Measurements from ENCODE around the gene CUX1. TPM values are rescaled to one million over a fixed set of nuclear protein-coding genes. Genes with fewer than 3 reads are reported as not detected.
A peak's percentile ranks its signal among the peaks of the same experiment; 100 is the strongest.
"Not testable (repeated sequence)": the region's sequence is repeated elsewhere in the genome, so short reads cannot be mapped to it uniquely, and the experiment has no call there.

CUX1 gene
- total RNA-seq, 1 experiment from 2014 or later = 34.9 TPM

GRCh38 chr7:101865455-101865854, 48.0 kb downstream of the CUX1 start:
- no peak for DNase-seq (ENCODE audit: extremely low read depth, low read depth)

- no peak for DNase-seq (ENCODE audit: extremely low read depth, low read depth)
Measured at GRCh38 chr7:101866328-101866727, 48.9 kb downstream of the CUX1 start.

DNA sequence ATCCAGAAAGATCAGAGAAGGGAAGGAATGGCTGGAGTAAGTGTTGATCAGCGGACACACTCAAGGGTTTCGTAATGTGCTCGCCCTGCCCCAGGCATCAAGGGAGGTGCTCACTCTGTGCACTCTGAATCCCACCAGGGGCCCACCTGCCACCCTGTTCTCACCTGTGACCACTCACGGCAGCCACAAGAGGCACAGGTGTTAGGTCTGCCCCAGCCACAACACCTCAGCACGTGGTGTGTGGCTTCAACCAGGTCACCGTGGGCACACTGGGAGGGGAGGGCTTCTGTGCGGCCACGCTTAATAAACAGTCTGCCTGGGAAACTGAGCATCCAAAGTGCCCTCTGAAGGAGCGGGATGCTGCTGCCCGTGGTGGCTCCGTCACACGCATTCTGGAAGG, 49.8 kb downstream of the CUX1 start:
- DNase-seq (ENCODE audit: extremely low read depth, low read depth) = no peak

- not testable (repeated sequence) for DNase-seq (ENCODE audit: extremely low read depth, low read depth)
Measured at GRCh38 chr7:101867681-101868080, 50.3 kb downstream of the CUX1 start.

DNA sequence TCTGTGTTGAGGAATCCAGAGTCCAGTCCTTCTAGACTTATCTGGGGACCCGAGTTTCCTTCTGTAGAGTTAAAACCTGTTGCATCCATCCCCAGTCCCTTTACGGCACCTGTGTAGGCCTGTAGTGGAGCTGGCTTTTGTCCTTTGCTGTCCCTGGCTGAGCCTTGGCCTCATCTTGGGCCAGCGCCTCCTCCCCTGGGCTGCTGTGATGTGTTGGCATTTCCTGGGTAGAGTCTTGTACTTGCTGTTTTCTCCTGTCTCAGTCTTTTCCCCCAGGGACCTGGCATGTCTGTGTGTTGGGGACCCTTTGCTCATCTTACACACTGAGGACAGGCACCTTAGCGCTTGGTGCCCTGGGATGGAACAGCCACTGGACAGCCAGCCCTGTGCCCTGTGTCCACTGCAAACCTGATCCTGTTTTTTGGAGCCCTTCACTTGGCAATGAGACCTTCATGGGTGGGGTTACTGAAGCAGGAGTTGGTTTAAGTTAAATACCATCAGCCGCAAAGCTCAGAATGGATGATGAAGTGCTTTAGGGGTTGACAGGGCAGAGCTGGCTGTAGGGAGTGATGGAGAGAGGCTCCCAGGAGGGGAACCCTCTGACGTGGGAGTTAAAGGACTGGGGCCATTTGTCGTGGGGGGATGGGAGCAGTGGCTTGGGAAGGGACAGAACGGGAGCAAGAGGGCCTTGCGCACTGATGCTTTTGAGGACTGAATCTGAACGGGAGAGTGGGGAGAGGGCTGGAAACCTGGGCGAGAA, 50.9 kb downstream of the CUX1 start:
- no peak for DNase-seq (ENCODE audit: extremely low read depth, low read depth)

DNA sequence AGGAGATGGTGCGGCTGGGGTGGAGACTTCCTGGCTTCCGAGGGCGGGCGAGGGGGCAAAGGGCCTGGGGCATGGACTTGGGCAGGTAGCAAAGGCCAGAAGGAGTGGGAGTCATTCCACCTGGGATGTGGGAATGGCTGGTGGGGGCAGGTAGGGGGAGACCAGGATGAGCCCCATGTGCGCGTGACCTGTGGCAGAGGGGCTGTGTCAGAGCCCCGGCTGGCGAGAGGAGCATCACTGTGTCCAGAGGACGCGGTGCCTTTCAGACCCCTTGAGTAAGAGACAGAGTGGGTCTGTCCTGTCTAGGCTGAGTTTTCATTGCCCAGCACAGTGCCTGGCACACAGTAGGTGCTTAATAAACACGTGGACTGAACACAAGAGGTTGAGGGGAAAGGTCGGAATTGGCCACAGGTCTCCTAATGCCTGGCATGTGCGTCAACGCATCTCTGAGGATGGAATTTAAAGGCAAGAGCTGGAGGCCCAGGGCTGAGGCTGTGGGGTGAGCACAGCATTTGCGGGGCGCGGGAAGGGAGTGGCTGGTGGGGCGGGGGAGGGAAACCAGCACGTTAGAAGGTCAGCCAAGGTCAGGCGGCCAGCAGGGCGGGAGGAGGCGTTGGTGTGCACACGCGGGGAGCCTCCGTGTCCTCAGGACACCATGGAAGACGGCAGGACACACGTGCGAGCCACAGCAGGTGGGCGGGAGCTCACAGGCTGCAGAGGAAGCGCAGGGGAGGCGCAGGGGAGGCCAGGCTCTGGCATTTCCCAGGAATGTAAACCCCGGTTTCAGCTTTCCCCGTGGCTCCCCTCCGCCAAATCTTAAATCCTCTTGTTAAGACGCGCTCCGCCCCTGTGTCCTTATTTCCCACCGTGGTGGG, 51.8 kb downstream of the CUX1 start:
- DNase-seq (ENCODE audit: extremely low read depth, low read depth) = no peak

GRCh38 chr7:101869901-101870290, 52.5 kb downstream of the CUX1 start:
- DNase-seq (ENCODE audit: extremely low read depth, low read depth) = no peak

- DNase-seq (ENCODE audit: extremely low read depth, low read depth) = no peak
Measured at GRCh38 chr7:101870361-101871062, 53.1 kb downstream of the CUX1 start.

GRCh38 chr7:101871351-101871750, 53.9 kb downstream of the CUX1 start:
- no peak for DNase-seq (ENCODE audit: extremely low read depth, low read depth)

GRCh38 chr7:101874028-101874427, 56.6 kb downstream of the CUX1 start:
- DNase-seq (ENCODE audit: extremely low read depth, low read depth) = no peak

DNA sequence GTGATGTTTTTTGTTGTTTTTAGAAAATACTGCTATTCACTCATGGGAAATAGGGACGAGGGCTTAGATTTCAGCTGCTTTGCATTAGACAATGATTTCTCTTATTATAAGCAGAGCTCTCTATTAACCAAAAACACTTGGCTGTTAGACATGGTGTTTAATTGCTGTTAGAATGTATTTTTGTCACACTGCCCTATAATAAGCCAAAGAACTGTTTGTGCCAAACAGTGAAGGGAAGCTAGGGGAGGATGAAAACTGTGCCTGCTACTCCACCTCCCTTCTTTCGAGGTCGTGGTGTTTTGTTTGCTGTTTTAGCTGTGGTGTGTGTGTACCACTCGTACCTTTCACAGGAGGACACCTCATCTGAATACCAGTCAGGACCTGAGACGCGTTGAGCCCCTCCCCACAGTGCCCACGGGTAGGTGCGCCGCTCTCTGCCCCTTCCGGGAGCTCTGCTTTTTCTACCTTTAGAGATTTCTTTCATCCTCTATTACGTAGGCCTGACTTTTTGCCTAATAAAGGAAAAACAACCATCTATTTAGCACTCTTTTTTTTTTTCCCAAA, 57.9 kb downstream of the CUX1 start:
- no peak for DNase-seq (ENCODE audit: extremely low read depth, low read depth)

DNA sequence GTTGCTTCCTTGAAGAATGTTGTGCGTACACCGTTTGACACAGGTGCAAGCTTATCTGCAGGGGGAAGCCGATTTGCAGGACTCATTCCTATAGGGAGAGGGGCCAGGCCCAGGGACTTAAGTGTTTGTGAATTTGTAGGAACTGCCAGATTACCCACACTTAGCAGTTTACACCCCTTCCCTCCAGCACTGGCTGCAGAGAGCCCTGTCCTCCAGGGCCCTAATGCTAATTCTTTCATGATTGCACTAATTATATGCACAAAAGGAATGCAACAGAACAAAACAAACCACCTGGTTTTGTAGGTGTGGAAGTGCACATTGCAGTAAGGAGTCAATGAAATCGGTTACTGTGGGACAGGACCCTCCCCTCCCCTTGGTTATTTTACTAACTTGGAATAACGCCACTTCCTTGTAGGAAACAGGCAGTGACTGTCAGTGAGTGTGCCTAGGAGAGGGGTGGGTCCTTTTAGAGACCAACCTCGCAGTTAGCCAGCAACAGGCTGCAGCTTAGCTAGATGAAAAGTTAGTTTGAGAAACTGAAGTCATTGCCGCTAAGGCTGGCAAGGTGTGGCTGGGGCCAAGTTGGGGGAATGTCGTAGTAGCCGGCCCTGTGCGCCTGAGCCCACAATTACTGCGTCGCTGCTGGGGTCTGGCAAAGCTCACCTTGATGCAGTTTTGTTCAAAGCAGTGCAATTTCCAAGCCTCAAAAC, 60.6 kb downstream of the CUX1 start:
- DNase-seq (ENCODE audit: extremely low read depth, low read depth) = no peak

GRCh38 chr7:101878938-101879337, 61.5 kb downstream of the CUX1 start:
- DNase-seq (ENCODE audit: extremely low read depth, low read depth) = no peak

DNA sequence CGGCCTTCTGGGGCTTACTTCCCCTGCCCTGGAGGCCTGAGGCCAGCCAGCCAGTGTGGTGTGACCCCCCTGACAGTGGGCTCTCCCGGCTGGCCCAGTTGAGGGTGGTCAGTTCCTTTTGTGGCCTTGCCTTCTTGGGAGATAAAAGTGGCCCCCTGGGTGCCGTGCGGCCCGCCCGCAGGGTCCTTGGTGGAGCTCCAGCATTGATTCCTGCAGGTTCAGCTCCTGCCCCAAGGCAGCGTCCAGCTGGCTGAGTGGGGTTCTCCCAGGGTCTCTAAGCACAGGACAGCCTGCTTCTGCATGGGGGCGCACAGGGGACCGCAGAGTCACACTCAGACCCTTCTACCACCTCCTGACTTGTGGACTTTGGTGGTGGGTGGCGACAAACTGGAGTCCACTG, 62.1 kb downstream of the CUX1 start:
- no peak for DNase-seq (ENCODE audit: extremely low read depth, low read depth)

DNA sequence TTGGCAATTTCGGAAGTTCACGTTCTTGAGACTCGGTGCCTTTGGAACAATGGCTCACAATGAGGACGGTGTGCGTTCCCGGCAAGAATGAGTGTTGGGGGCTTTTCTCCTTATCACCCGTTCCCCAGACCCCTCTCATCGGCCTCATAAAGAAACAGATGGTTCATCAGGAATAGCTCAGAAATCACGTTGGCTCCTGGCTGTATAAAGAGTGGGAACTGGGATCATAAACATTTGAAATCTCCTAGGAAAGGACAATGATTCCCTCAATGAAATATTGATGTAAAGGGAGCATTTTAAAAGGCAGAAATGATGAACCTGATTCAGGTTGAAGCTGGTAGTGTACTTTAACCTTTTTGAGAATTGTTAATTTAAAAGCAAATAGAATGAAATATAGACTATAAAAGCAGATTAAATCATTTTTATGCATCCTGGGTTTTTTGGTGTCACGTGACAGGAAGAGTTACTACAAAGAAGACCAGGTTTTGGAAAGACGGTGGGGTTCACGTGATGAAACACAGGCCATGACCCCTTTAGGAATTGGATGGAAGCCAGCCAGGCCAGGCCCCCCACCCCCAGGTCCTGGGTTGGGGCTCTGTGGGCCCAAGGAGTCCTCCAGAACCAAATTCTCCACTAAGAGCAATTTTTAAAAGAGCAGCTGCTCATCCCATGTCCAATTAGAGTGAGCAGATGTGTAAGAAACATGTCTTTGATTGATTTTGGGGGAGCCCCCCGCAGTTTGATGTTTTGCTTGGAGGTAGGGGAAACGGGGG, 63.0 kb downstream of the CUX1 start:
- no peak for DNase-seq (ENCODE audit: extremely low read depth, low read depth)

GRCh38 chr7:101882005-101882421, 64.6 kb downstream of the CUX1 start:
- peak; percentile 87 for DNase-seq (ENCODE audit: extremely low read depth, low read depth)

GRCh38 chr7:101882595-101883564, 65.5 kb downstream of the CUX1 start:
- DNase-seq (ENCODE audit: extremely low read depth, low read depth) = peak; percentile 100
